Measurements from ENCODE around the gene NLRP14.

DNA sequence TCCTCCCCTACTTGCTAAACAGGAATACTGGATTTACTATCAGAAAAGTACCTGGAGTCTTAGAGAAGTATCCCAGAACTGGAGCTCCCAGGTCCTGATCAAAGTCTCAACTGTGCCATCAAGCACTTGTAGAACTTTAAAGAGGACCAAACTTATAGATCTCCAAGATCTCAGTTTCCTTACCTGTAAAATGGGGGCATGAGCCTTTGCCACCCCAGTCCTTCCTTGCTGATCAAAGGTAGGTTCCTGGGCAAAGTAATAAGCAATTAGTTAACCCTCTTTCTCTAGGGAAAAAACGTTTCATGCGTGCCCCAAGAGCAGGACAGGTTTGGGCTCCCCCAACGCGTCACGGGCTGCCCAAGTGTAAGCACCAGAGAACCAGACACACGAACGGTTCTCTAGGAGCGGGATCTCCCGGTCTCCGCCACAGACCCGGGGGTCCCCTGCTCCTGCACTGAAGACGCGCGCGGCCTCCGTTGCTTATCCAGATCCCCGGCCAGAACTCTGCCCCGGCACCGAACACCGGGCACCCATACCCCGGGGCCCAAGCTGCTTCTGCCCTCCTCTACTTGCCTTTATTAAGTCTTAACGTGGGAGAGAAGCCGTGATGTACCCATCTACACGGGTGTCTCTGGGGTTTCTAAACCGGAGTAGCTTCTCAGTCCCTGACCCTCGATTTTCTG lies 638 bp upstream of the NLRP14 start:
- TF ChIP-seq, protein P1, sequence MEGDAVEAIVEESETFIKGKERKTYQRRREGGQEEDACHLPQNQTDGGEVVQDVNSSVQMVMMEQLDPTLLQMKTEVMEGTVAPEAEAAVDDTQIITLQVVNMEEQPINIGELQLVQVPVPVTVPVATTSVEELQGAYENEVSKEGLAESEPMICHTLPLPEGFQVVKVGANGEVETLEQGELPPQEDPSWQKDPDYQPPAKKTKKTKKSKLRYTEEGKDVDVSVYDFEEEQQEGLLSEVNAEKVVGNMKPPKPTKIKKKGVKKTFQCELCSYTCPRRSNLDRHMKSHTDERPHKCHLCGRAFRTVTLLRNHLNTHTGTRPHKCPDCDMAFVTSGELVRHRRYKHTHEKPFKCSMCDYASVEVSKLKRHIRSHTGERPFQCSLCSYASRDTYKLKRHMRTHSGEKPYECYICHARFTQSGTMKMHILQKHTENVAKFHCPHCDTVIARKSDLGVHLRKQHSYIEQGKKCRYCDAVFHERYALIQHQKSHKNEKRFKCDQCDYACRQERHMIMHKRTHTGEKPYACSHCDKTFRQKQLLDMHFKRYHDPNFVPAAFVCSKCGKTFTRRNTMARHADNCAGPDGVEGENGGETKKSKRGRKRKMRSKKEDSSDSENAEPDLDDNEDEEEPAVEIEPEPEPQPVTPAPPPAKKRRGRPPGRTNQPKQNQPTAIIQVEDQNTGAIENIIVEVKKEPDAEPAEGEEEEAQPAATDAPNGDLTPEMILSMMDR (IDR thresholded peaks at IDR 0.05 in 4 of 5, conservative IDR thresholded peaks at IDR 0.05 in 1 of 5) = no peak
- TF ChIP-seq POLR2A (IDR thresholded peaks at IDR 0.05) = no peak
